Measurements from ENCODE around the gene FLNC. TPM values are rescaled to one million over a fixed set of nuclear protein-coding genes. Genes with fewer than 3 reads are reported as not detected.

The FLNC gene, protein sequence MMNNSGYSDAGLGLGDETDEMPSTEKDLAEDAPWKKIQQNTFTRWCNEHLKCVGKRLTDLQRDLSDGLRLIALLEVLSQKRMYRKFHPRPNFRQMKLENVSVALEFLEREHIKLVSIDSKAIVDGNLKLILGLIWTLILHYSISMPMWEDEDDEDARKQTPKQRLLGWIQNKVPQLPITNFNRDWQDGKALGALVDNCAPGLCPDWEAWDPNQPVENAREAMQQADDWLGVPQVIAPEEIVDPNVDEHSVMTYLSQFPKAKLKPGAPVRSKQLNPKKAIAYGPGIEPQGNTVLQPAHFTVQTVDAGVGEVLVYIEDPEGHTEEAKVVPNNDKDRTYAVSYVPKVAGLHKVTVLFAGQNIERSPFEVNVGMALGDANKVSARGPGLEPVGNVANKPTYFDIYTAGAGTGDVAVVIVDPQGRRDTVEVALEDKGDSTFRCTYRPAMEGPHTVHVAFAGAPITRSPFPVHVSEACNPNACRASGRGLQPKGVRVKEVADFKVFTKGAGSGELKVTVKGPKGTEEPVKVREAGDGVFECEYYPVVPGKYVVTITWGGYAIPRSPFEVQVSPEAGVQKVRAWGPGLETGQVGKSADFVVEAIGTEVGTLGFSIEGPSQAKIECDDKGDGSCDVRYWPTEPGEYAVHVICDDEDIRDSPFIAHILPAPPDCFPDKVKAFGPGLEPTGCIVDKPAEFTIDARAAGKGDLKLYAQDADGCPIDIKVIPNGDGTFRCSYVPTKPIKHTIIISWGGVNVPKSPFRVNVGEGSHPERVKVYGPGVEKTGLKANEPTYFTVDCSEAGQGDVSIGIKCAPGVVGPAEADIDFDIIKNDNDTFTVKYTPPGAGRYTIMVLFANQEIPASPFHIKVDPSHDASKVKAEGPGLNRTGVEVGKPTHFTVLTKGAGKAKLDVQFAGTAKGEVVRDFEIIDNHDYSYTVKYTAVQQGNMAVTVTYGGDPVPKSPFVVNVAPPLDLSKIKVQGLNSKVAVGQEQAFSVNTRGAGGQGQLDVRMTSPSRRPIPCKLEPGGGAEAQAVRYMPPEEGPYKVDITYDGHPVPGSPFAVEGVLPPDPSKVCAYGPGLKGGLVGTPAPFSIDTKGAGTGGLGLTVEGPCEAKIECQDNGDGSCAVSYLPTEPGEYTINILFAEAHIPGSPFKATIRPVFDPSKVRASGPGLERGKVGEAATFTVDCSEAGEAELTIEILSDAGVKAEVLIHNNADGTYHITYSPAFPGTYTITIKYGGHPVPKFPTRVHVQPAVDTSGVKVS (N-terminal part only)
- polyA plus RNA-seq: 0.36 and 0.60 TPM in 2 replicates
- 0.46 and 0.49 TPM in 2 replicates for polyA minus RNA-seq

DNA sequence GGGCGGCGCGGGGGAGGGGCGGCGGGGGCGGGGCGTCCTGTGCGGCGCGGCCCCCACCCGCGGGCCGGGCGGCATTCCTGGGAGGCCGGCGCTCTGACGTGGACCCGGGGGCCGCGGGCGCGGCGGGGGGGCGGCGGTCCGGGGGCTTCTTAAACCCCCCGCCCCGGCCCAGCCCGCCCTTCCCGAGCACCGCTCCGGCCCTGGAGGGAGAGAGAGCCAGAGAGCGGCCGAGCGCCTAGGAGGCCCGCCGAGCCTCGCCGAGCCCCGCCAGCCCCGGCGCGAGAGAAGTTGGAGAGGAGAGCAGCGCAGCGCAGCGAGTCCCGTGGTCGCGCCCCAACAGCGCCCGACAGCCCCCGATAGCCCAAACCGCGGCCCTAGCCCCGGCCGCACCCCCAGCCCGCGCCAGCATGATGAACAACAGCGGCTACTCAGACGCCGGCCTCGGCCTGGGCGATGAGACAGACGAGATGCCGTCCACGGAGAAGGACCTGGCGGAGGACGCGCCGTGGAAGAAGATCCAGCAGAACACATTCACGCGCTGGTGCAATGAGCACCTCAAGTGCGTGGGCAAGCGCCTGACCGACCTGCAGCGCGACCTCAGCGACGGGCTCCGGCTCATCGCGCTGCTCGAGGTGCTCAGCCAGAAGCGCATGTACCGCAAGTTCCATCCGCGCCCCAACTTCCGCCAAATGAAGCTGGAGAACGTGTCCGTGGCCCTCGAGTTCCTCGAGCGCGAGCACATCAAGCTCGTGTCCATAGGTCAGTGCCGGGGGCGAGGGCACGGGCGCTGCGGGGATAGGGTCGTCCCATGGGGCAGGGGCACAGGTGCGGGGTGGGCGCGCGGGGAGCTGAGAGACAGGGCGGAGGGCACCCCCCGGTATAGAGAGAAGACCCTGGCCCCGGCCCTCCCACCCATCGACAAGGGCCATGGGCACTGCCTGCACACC, at the start of gene FLNC:
TSS of gene FLNC (plus strand) at position 176 of the 947 bp plus-strand sequence. CDS start at position 408, 232 bp downstream.
- TF ChIP-seq, protein P1, sequence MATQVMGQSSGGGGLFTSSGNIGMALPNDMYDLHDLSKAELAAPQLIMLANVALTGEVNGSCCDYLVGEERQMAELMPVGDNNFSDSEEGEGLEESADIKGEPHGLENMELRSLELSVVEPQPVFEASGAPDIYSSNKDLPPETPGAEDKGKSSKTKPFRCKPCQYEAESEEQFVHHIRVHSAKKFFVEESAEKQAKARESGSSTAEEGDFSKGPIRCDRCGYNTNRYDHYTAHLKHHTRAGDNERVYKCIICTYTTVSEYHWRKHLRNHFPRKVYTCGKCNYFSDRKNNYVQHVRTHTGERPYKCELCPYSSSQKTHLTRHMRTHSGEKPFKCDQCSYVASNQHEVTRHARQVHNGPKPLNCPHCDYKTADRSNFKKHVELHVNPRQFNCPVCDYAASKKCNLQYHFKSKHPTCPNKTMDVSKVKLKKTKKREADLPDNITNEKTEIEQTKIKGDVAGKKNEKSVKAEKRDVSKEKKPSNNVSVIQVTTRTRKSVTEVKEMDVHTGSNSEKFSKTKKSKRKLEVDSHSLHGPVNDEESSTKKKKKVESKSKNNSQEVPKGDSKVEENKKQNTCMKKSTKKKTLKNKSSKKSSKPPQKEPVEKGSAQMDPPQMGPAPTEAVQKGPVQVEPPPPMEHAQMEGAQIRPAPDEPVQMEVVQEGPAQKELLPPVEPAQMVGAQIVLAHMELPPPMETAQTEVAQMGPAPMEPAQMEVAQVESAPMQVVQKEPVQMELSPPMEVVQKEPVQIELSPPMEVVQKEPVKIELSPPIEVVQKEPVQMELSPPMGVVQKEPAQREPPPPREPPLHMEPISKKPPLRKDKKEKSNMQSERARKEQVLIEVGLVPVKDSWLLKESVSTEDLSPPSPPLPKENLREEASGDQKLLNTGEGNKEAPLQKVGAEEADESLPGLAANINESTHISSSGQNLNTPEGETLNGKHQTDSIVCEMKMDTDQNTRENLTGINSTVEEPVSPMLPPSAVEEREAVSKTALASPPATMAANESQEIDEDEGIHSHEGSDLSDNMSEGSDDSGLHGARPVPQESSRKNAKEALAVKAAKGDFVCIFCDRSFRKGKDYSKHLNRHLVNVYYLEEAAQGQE (IDR thresholded peaks at IDR 0.05; ENCODE audit: borderline replicate concordance): no peak
- TF ChIP-seq EZH2 (IDR thresholded peaks at IDR 0.05; ENCODE audit: borderline replicate concordance, insufficient read depth, low read length, poor library complexity, severe bottlenecking): peak; percentile 60
- Histone ChIP-seq H3K4me2 (ENCODE audit: low read length) (no peak within 1 kb of the TSS), H3K9me2 (ENCODE audit: insufficient read depth, low read length) (no peaks in the 10 kb centered on the region), H3K9me3 (ENCODE audit: low read length) (no peaks in the 10 kb centered on the region), H4K20me1 (ENCODE audit: insufficient read depth) (no peaks in the 10 kb centered on the region), H2AFZ (ENCODE audit: low read depth, low read length) (no peak within 1 kb of the TSS), H3F3A (ENCODE audit: insufficient read depth, low read length, poor library complexity, severe bottlenecking) (no peaks in the 10 kb centered on the region), H3K9ac (ENCODE audit: low read length) (no peak within 1 kb of the TSS), H3K36me3 (ENCODE audit: insufficient read depth, low read length) (no peaks in the 10 kb centered on the region), H3K79me2 (replicated peaks; ENCODE audit: insufficient read depth, low read length) (no peaks in the 10 kb centered on the region), H3K27ac (ENCODE audit: low read length) (no peak within 1 kb of the TSS), H3K27me3 (ENCODE audit: insufficient read depth, low read depth, low read length) (peaks cover 25% of the 10 kb centered on the region), H3K4me3 (ENCODE audit: low read length) (peak within 1 kb of the TSS; percentile 30)

DNA sequence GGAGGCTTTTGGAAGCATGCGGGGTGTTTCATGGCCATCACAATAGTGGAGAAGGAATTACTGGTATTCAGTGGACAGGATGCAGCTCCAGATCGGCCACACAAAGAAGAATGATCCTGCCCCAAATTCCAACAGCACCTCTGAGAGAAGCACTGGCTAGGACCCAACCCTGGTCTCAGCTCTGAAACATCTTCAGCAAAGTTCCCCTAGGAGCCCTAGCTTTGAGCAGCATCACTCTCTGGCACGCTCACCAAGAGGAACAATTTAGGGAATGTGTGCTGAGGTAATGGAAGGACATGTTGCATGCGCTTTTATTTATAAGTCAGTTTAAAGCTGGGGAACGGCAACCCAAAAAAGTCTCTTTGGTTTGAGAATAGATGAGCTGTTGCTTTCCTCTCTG, 49.1 kb upstream of the FLNC start:
- Histone ChIP-seq H3K79me2 (replicated peaks; ENCODE audit: insufficient read depth, low read length) (no peaks in the 10 kb centered on the region), H3F3A (ENCODE audit: insufficient read depth, low read length, poor library complexity, severe bottlenecking) (no peaks in the 10 kb centered on the region), H4K20me1 (ENCODE audit: insufficient read depth) (no peaks in the 10 kb centered on the region), H3K9me3 (ENCODE audit: low read length) (no peaks in the 10 kb centered on the region), H2AFZ (ENCODE audit: low read depth, low read length) (no peak overlapping the region), H3K27ac (ENCODE audit: low read length) (no peak overlapping the region), H3K9ac (ENCODE audit: low read length) (no peak overlapping the region), H3K27me3 (ENCODE audit: insufficient read depth, low read depth, low read length) (no peaks in the 10 kb centered on the region), H3K36me3 (ENCODE audit: insufficient read depth, low read length) (no peaks in the 10 kb centered on the region), H3K4me2 (ENCODE audit: low read length) (no peak overlapping the region), H3K4me3 (ENCODE audit: low read length) (no peak overlapping the region), H3K9me2 (ENCODE audit: insufficient read depth, low read length) (no peaks in the 10 kb centered on the region)
- TF ChIP-seq POLR2AphosphoS5 (IDR thresholded peaks at IDR 0.05): no peak
- TF ChIP-seq, protein P2, sequence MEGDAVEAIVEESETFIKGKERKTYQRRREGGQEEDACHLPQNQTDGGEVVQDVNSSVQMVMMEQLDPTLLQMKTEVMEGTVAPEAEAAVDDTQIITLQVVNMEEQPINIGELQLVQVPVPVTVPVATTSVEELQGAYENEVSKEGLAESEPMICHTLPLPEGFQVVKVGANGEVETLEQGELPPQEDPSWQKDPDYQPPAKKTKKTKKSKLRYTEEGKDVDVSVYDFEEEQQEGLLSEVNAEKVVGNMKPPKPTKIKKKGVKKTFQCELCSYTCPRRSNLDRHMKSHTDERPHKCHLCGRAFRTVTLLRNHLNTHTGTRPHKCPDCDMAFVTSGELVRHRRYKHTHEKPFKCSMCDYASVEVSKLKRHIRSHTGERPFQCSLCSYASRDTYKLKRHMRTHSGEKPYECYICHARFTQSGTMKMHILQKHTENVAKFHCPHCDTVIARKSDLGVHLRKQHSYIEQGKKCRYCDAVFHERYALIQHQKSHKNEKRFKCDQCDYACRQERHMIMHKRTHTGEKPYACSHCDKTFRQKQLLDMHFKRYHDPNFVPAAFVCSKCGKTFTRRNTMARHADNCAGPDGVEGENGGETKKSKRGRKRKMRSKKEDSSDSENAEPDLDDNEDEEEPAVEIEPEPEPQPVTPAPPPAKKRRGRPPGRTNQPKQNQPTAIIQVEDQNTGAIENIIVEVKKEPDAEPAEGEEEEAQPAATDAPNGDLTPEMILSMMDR (IDR thresholded peaks at IDR 0.05; ENCODE audit: poor library complexity, severe bottlenecking): no peak
- no peak for TF ChIP-seq EZH2 (IDR thresholded peaks at IDR 0.05; ENCODE audit: borderline replicate concordance, insufficient read depth, low read length, poor library complexity, severe bottlenecking)
- TF ChIP-seq, protein P1 (IDR thresholded peaks at IDR 0.05; ENCODE audit: borderline replicate concordance): no peak
- TF ChIP-seq EP300 (conservative IDR thresholded peaks at IDR 0.05; ENCODE audit: poor library complexity, severe bottlenecking): no peak
- TF ChIP-seq MXI1 (conservative IDR thresholded peaks at IDR 0.05; ENCODE audit: poor library complexity, severe bottlenecking): no peak
- no peak for TF ChIP-seq RAD21 (conservative IDR thresholded peaks at IDR 0.05)
- TF ChIP-seq SMC3 (conservative IDR thresholded peaks at IDR 0.05; ENCODE audit: poor library complexity): no peak
- TF ChIP-seq TAF1 (IDR thresholded peaks at IDR 0.05; ENCODE audit: low read depth): no peak
